GM23248 (cell line): Measurements from ENCODE around the gene DCDC2.

Experiments used
- EZH2 ChIP-seq: fragments of 200-600 bp; sonication (generic); IDR thresholded peaks from 2 replicates; pipeline ENCODE4 v1.6.1; 2018; ENCODE audit warnings: antibody characterized with exemption, mild to moderate bottlenecking; ENCODE audit not compliant: insufficient read depth, poor library complexity, severe bottlenecking
- EZH2phosphoT487 ChIP-seq: fragments of 200-600 bp; sonication (generic); IDR thresholded peaks from 2 replicates; pipeline ENCODE4 v1.6.1; 2018; ENCODE audit warnings: antibody characterized with exemption, moderate library complexity, mild to moderate bottlenecking, low read depth; ENCODE audit not compliant: insufficient read depth

DNA sequence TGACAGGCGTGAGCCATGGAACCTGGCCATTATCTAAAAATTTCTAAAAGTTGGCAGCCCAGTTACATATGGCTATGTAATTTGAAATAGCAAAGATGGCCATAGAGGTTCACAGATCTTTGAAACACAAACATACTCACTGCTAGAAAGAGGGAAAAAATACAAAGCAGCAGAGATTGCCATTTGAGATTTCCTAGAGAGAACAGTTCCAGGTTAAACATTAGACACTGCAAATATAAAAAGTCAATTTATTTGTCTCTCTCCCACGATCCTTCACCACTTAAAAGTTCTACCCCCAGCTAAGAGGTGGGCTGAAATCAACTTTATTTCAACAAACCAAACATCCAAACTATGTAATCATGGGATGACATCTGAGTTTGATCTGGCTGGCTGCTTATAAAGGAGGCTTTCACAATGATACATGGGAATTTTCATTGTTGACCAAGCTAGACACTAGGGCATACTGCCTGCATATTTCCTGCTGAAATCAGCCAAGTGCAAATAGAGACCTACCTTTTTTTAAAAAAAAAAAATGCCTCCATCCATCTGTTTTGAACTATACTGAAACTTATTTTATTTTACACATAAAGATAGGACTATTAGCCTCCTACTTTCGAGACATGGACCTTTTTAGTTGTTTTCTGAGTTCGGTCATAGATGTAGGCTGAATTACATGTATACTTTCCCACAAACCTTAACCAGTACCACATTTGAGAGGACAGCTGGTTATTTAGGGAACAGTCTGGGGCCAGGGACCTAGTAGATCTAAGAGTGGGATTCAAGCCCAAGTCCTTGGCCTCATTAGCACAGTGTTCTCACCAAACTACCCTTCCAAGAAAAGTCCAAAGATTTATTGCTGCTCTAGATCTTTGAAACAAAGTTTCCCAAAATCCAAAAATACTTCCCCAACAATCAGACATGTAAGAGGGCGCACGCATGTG, 16.6 kb downstream of the DCDC2 start:
- TF ChIP-seq EZH2 (no peak), EZH2phosphoT487 (no peak)
